NCI-H146 treated with DMSO at 0.1 percent for 48 hours (cell line): ENCODE results near the gene BANK1.

Experiments used
- DNase-seq: peaks from one replicate; lab custom pipeline; 2025; ENCODE audit not compliant: unreplicated experiment; lab: John Stamatoyannopoulos, UW

Gene BANK1

GRCh38 chr4:101993842-101994775 lies 203.6 kb downstream of the BANK1 start:
- DNase-seq, result no peak

GRCh38 chr4:102007959-102008425 lies 217.5 kb downstream of the BANK1 start:
- DNase-seq, result no peak

- no peak for DNase-seq
Observed at GRCh38 chr4:102008711-102009110, 218.2 kb downstream of the BANK1 start.

- no peak for DNase-seq
Observed at GRCh38 chr4:102022343-102022742, 231.8 kb downstream of the BANK1 start.

GRCh38 chr4:102027961-102028360 lies 237.4 kb downstream of the BANK1 start:
- DNase-seq, result no peak

- DNase-seq, result no peak
Observed at GRCh38 chr4:102031406-102031805, 240.9 kb downstream of the BANK1 start.

GRCh38 chr4:102036016-102036415 lies 245.5 kb downstream of the BANK1 start:
- DNase-seq, result no peak

GRCh38 chr4:102036619-102037376 lies 246.3 kb downstream of the BANK1 start:
- DNase-seq, result no peak

GRCh38 chr4:102037566-102037965 lies 247.0 kb downstream of the BANK1 start:
- no peak for DNase-seq

GRCh38 chr4:102042871-102043802 lies 252.6 kb downstream of the BANK1 start:
- DNase-seq, result no peak

GRCh38 chr4:102047616-102048015 lies 257.1 kb downstream of the BANK1 start:
- no peak for DNase-seq

- DNase-seq, result no peak
Observed at GRCh38 chr4:102055805-102056204, 265.3 kb downstream of the BANK1 start.

GRCh38 chr4:102057122-102057521 lies 266.6 kb downstream of the BANK1 start:
- no peak for DNase-seq

GRCh38 chr4:102061133-102061532 lies 270.6 kb downstream of the BANK1 start:
- no peak for DNase-seq

GRCh38 chr4:102064747-102065442 lies 274.4 kb downstream of the BANK1 start:
- no peak for DNase-seq

GRCh38 chr4:102076622-102077021 lies 286.1 kb downstream of the BANK1 start:
- DNase-seq, result no peak

GRCh38 chr4:102080184-102080583 lies 289.7 kb downstream of the BANK1 start:
- DNase-seq, result no peak

GRCh38 chr4:102089850-102090621 lies 299.5 kb downstream of the BANK1 start:
- DNase-seq, result no peak

GRCh38 chr4:102091656-102092055 lies 301.1 kb downstream of the BANK1 start:
- no peak for DNase-seq
